ENCODE results near the gene DYRK2. TPM values are rescaled to one million over a fixed set of nuclear protein-coding genes. Genes with fewer than 3 reads are reported as not detected.
A peak's percentile ranks its signal among the peaks of the same experiment; 100 is the strongest.
"Not testable (repeated sequence)": the region's sequence is repeated elsewhere in the genome, so short reads cannot be mapped to it uniquely, and the experiment has no call there.

Gene DYRK2
- polyA plus RNA-seq, 6 donors from 2014 or later: 27.4 to 62.0 (median 36.5) TPM

GRCh38 chr12:67665679-67666078 is 17.1 kb downstream of the DYRK2 start:
- no peaks in the 10 kb centered on the region for H3K27me3 Mint-ChIP-seq
- DNase-seq: no peak
- peaks cover 20 to 60% (median 36%) of the 10 kb centered on the region in 3 donors for H3K4me1 Mint-ChIP-seq
- peaks cover 9 to 21% of the 10 kb centered on the region in 2 donors for H3K36me3 Mint-ChIP-seq
- peak overlapping the region in 5 of 6 donors; percentile 4 to 89 (median 63) for H3K27ac Mint-ChIP-seq
- peak overlapping the region in 1 of 8 donors; percentile 35 for H3K4me3 Mint-ChIP-seq
- ATAC-seq (ENCODE audit: low read depth in 2 of 2): no peak
- no peaks in the 10 kb centered on the region for H3K9me3 Mint-ChIP-seq

GRCh38 chr12:67666605-67667004 is 18.1 kb downstream of the DYRK2 start:
- peaks cover 9 to 21% of the 10 kb centered on the region in 2 donors for H3K36me3 Mint-ChIP-seq
- no peak overlapping the region for H3K4me3 Mint-ChIP-seq
- DNase-seq (no peak), ATAC-seq (ENCODE audit: low read depth in 2 of 2) (no peak)
- peak overlapping the region in 2 of 6 donors; percentile 7 to 63 for H3K27ac Mint-ChIP-seq
- no peaks in the 10 kb centered on the region for H3K27me3 Mint-ChIP-seq
- no peaks in the 10 kb centered on the region for H3K9me3 Mint-ChIP-seq
- peaks cover 18 to 52% (median 32%) of the 10 kb centered on the region in 3 donors for H3K4me1 Mint-ChIP-seq

- H3K27me3 Mint-ChIP-seq: no peaks in the 10 kb centered on the region
- ATAC-seq (ENCODE audit: low read depth in 2 of 2): no peak
- no peak for DNase-seq
- H3K9me3 Mint-ChIP-seq: peaks cover 2 to 7% (median 4%) of the 10 kb centered on the region in 7 donors
- peak overlapping the region in 2 of 6 donors; percentile 7 to 40 for H3K27ac Mint-ChIP-seq
- peak overlapping the region in 1 of 8 donors; percentile 11 for H3K4me3 Mint-ChIP-seq
- peaks cover 16 to 30% of the 10 kb centered on the region in 2 donors for H3K36me3 Mint-ChIP-seq
- H3K4me1 Mint-ChIP-seq: peaks cover 14 to 47% (median 32%) of the 10 kb centered on the region in 3 donors
Observed at GRCh38 chr12:67667276-67668073, 18.9 kb downstream of the DYRK2 start.

GRCh38 chr12:67669217-67669933 is 20.8 kb downstream of the DYRK2 start:
- no peak for ATAC-seq (ENCODE audit: low read depth in 2 of 2)

GRCh38 chr12:67669934-67670631 is 21.5 kb downstream of the DYRK2 start:
- no peak for ATAC-seq (ENCODE audit: low read depth in 2 of 2)
- peaks cover 40 to 48% of the 10 kb centered on the region in 2 donors for H3K36me3 Mint-ChIP-seq
- H3K27me3 Mint-ChIP-seq: no peaks in the 10 kb centered on the region
- peak overlapping the region in 2 of 6 donors; percentile 4 to 14 for H3K27ac Mint-ChIP-seq
- peaks cover 9 to 31% (median 23%) of the 10 kb centered on the region in 7 donors for H3K9me3 Mint-ChIP-seq
- H3K4me1 Mint-ChIP-seq: peaks cover 14 to 25% (median 25%) of the 10 kb centered on the region in 3 donors
- no peak overlapping the region for H3K4me3 Mint-ChIP-seq
- no peak for DNase-seq

More at GRCh38 chr12:67669217-67669933, 20.8 kb downstream of the DYRK2 start:
- Mint-ChIP-seq H3K27ac (peak overlapping the region in 3 of 6 donors; percentile 14 to 69 (median 48)), H3K9me3 (peaks cover 9 to 26% (median 22%) of the 10 kb centered on the region in 7 donors), H3K27me3 (no peaks in the 10 kb centered on the region), H3K4me3 (no peak overlapping the region), H3K4me1 (peaks cover 14 to 28% (median 25%) of the 10 kb centered on the region in 3 donors), H3K36me3 (peaks cover 35 to 47% of the 10 kb centered on the region in 2 donors)
- no peak for DNase-seq

- peaks cover 40 to 52% of the 10 kb centered on the region in 2 donors for H3K36me3 Mint-ChIP-seq
- no peaks in the 10 kb centered on the region for H3K27me3 Mint-ChIP-seq
- DNase-seq (no peak), ATAC-seq (ENCODE audit: low read depth in 2 of 2) (no peak)
- H3K9me3 Mint-ChIP-seq: peaks cover 9 to 31% (median 23%) of the 10 kb centered on the region in 7 donors
- peaks cover 7 to 18% (median 17%) of the 10 kb centered on the region in 3 donors for H3K4me1 Mint-ChIP-seq
- H3K27ac Mint-ChIP-seq: peak overlapping the region in 1 of 6 donors; percentile 15
- H3K4me3 Mint-ChIP-seq: no peak overlapping the region
Observed at GRCh38 chr12:67671419-67671818, 22.9 kb downstream of the DYRK2 start.

GRCh38 chr12:67671892-67672291 is 23.3 kb downstream of the DYRK2 start:
- Mint-ChIP-seq H3K27ac (peak overlapping the region in 1 of 6 donors; percentile 7), H3K4me3 (no peak overlapping the region), H3K4me1 (peaks cover 7 to 18% (median 16%) of the 10 kb centered on the region in 3 donors), H3K27me3 (no peaks in the 10 kb centered on the region), H3K9me3 (peaks cover 9 to 31% (median 23%) of the 10 kb centered on the region in 7 donors), H3K36me3 (peaks cover 40 to 52% of the 10 kb centered on the region in 2 donors)
- DNase-seq (no peak), ATAC-seq (ENCODE audit: low read depth in 2 of 2) (no peak)

GRCh38 chr12:67672507-67672906 is 24.0 kb downstream of the DYRK2 start:
- Mint-ChIP-seq H3K9me3 (peaks cover 9 to 31% (median 23%) of the 10 kb centered on the region in 7 donors), H3K4me1 (peaks cover 6 to 18% (median 10%) of the 10 kb centered on the region in 3 donors), H3K27ac (peak overlapping the region in 1 of 6 donors; percentile 4), H3K36me3 (peaks cover 40 to 51% of the 10 kb centered on the region in 2 donors)
- H3K4me3 Mint-ChIP-seq; ATAC-seq (ENCODE audit: low read depth in 2 of 2); DNase-seq; H3K27me3 Mint-ChIP-seq: not testable (repeated sequence)

- Mint-ChIP-seq H3K9me3 (peaks cover 9 to 31% (median 23%) of the 10 kb centered on the region in 7 donors), H3K4me3 (peak overlapping the region in 1 of 8 donors; percentile 10), H3K4me1 (peaks cover 0 to 14% (median 5%) of the 10 kb centered on the region in 3 donors), H3K36me3 (peaks cover 40 to 47% of the 10 kb centered on the region in 2 donors)
- not testable (repeated sequence) for H3K27ac Mint-ChIP-seq; ATAC-seq (ENCODE audit: low read depth in 2 of 2); DNase-seq; H3K27me3 Mint-ChIP-seq
Observed at GRCh38 chr12:67673509-67673908, 25.0 kb downstream of the DYRK2 start.

GRCh38 chr12:67674417-67674816 is 25.9 kb downstream of the DYRK2 start:
- ATAC-seq (ENCODE audit: low read depth in 2 of 2) (no peak), DNase-seq (no peak)
- no peak overlapping the region for H3K27ac Mint-ChIP-seq
- peaks cover 40 to 45% of the 10 kb centered on the region in 2 donors for H3K36me3 Mint-ChIP-seq
- peak overlapping the region in 1 of 8 donors; percentile 44 for H3K4me3 Mint-ChIP-seq
- peaks cover 10 to 31% (median 23%) of the 10 kb centered on the region in 7 donors for H3K9me3 Mint-ChIP-seq
- no peaks in the 10 kb centered on the region for H3K27me3 Mint-ChIP-seq
- H3K4me1 Mint-ChIP-seq: peaks cover 0 to 11% (median 2%) of the 10 kb centered on the region in 3 donors

GRCh38 chr12:67676624-67677023 is 28.1 kb downstream of the DYRK2 start:
- DNase-seq (no peak), ATAC-seq (ENCODE audit: low read depth in 2 of 2) (no peak)
- H3K9me3 Mint-ChIP-seq: peaks cover 10 to 31% (median 23%) of the 10 kb centered on the region in 7 donors
- H3K36me3 Mint-ChIP-seq: peaks cover 41 to 43% of the 10 kb centered on the region in 2 donors
- H3K27ac Mint-ChIP-seq: no peak overlapping the region
- H3K4me3 Mint-ChIP-seq: no peak overlapping the region
- peaks cover 0 to 5% (median 0%) of the 10 kb centered on the region in 3 donors for H3K4me1 Mint-ChIP-seq
- no peaks in the 10 kb centered on the region for H3K27me3 Mint-ChIP-seq

GRCh38 chr12:67677166-67677565 is 28.6 kb downstream of the DYRK2 start:
- Mint-ChIP-seq H3K4me3 (no peak overlapping the region), H3K9me3 (peaks cover 10 to 28% (median 21%) of the 10 kb centered on the region in 7 donors), H3K4me1 (peaks cover 0 to 3% (median 0%) of the 10 kb centered on the region in 3 donors), H3K27ac (no peak overlapping the region), H3K27me3 (no peaks in the 10 kb centered on the region), H3K36me3 (peaks cover 37 to 38% of the 10 kb centered on the region in 2 donors)
- DNase-seq (no peak), ATAC-seq (ENCODE audit: low read depth in 2 of 2) (no peak)
